HUES64 (cell line): Measurements from ENCODE around the gene NUP62CL.

Experiments
- H3K27ac ChIP-seq: 2 replicates; pipeline ENCODE4 v1.7.0; 2013; ENCODE audit warnings: low read depth, low read length, inconsistent platforms
- H3K27me3 ChIP-seq: 2 replicates; pipeline ENCODE4 v1.6.1; 2013; ENCODE audit warnings: mild to moderate bottlenecking, low read length; ENCODE audit not compliant: insufficient read depth
- H3K36me3 ChIP-seq: 2 replicates; pipeline ENCODE4 v1.6.1; 2013; ENCODE audit warnings: mild to moderate bottlenecking, low read length; ENCODE audit not compliant: insufficient read depth
- H3K4me1 ChIP-seq: 2 replicates; pipeline ENCODE4 v1.6.1; 2013; ENCODE audit warnings: mild to moderate bottlenecking, low read length, moderate library complexity; ENCODE audit not compliant: insufficient read depth
- H3K4me3 ChIP-seq: 2 replicates; pipeline ENCODE4 v1.5.1; 2013; ENCODE audit warnings: mild to moderate bottlenecking, low read length, moderate library complexity
- H3K9ac ChIP-seq: 2 replicates; pipeline ENCODE4 v1.6.1; 2013; ENCODE audit warnings: mild to moderate bottlenecking, low read depth, low read length
- H3K9me3 ChIP-seq: 2 replicates; pipeline ENCODE4 v1.6.1; 2013; ENCODE audit warnings: low read depth, low read length; ENCODE audit not compliant: insufficient read depth
- WGBS: fragments of 150-250, 120-280 bp; methylation state at CpG from one replicate; pipeline ENCODE4 v1.1.7; 2013; ENCODE audit warnings: missing lambda C conversion rate; 5-methylcytosine and 5-hydroxymethylcytosine counted together

Gene NUP62CL

GRCh38 chrX:107135965-107136307 is 70.3 kb downstream of the NUP62CL start:
- Histone ChIP-seq H3K4me1 (no peaks in the 10 kb centered on the region), H3K36me3 (no peaks in the 10 kb centered on the region), H3K4me3 (no peak overlapping the region), H3K9ac (no peak overlapping the region), H3K27ac (no peak overlapping the region), H3K27me3 (no peaks in the 10 kb centered on the region), H3K9me3 (no peaks in the 10 kb centered on the region)
- no CpG with 5 or more reads among the region's 1 CpG for WGBS

- no peaks in the 10 kb centered on the region for H3K27me3 ChIP-seq
- 100% methylated on average over 2 of the region's 5 CpGs for WGBS
These were observed 70.9 kb downstream of the NUP62CL start for GRCh38 chrX:107135049-107135964.

GRCh38 chrX:107123750-107124149 is 82.5 kb downstream of the NUP62CL start:
- H3K36me3 ChIP-seq, result no peaks in the 10 kb centered on the region
- H3K4me3 ChIP-seq, result no peak overlapping the region
- no peaks in the 10 kb centered on the region for H3K4me1 ChIP-seq
- no peak overlapping the region for H3K27ac ChIP-seq
- H3K9ac ChIP-seq, result no peak overlapping the region
- H3K9me3 ChIP-seq, result no peaks in the 10 kb centered on the region
- H3K27me3 ChIP-seq, result no peaks in the 10 kb centered on the region

More at GRCh38 chrX:107135049-107135964, 70.9 kb downstream of the NUP62CL start:
- H3K4me1 ChIP-seq, result no peaks in the 10 kb centered on the region
- no peaks in the 10 kb centered on the region for H3K36me3 ChIP-seq
- no peaks in the 10 kb centered on the region for H3K9me3 ChIP-seq
- H3K4me3 ChIP-seq, result no peak overlapping the region
- no peak overlapping the region for H3K9ac ChIP-seq
- no peak overlapping the region for H3K27ac ChIP-seq

GRCh38 chrX:107119283-107119682 is 87.0 kb downstream of the NUP62CL start:
- no peak overlapping the region for H3K9ac ChIP-seq
- 90% methylated on average over 1 of the region's 1 CpG for WGBS

GRCh38 chrX:107118322-107119147 is 87.7 kb downstream of the NUP62CL start, which contains the start of gene RBM41:
TSS of gene RBM41 (minus strand) at chrX:107118822. CDS start at chrX:107118773, 49 bp downstream.
- H3K27me3 ChIP-seq, result no peaks in the 10 kb centered on the region
- peaks cover 34% of the 10 kb centered on the region for H3K36me3 ChIP-seq
- peak within 1 kb of the TSS; percentile 95 for H3K9ac ChIP-seq
- WGBS, result 3% methylated on average over 37 of the region's 37 CpGs
- no peaks in the 10 kb centered on the region for H3K9me3 ChIP-seq
- H3K27ac ChIP-seq, result peak within 1 kb of the TSS; percentile 65
- H3K4me3 ChIP-seq, result peak within 1 kb of the TSS; percentile 96
- no peaks in the 10 kb centered on the region for H3K4me1 ChIP-seq

More at GRCh38 chrX:107119283-107119682, 87.0 kb downstream of the NUP62CL start:
- Histone ChIP-seq H3K4me1 (no peaks in the 10 kb centered on the region), H3K4me3 (no peak overlapping the region), H3K27ac (no peak overlapping the region), H3K36me3 (peaks cover 26% of the 10 kb centered on the region), H3K9me3 (no peaks in the 10 kb centered on the region), H3K27me3 (no peaks in the 10 kb centered on the region)

GRCh38 chrX:107117993-107118321 is 88.3 kb downstream of the NUP62CL start:
- H3K36me3 ChIP-seq, result peaks cover 39% of the 10 kb centered on the region
- no peaks in the 10 kb centered on the region for H3K4me1 ChIP-seq
- H3K9me3 ChIP-seq, result no peaks in the 10 kb centered on the region
- no peaks in the 10 kb centered on the region for H3K27me3 ChIP-seq
- peak overlapping the region; percentile 95 for H3K9ac ChIP-seq
- WGBS, result 1% methylated on average over 6 of the region's 8 CpGs
- peak overlapping the region; percentile 65 for H3K27ac ChIP-seq
- H3K4me3 ChIP-seq, result peak overlapping the region; percentile 96

GRCh38 chrX:107107459-107107858 is 98.8 kb downstream of the NUP62CL start:
- H3K36me3 ChIP-seq, result peaks cover 22% of the 10 kb centered on the region
- no peak overlapping the region for H3K27ac ChIP-seq
- no peaks in the 10 kb centered on the region for H3K27me3 ChIP-seq
- H3K9me3 ChIP-seq, result no peaks in the 10 kb centered on the region
- no peaks in the 10 kb centered on the region; the same call in 1 of the 2 replicates for H3K4me1 ChIP-seq
- no peak overlapping the region for H3K9ac ChIP-seq
- WGBS, result 100% methylated on average over 1 of the region's 1 CpG
- H3K4me3 ChIP-seq, result no peak overlapping the region

GRCh38 chrX:107102980-107103379 is 103.3 kb downstream of the NUP62CL start:
- Histone ChIP-seq H3K27me3 (no peaks in the 10 kb centered on the region), H3K27ac (no peak overlapping the region), H3K4me1 (no peaks in the 10 kb centered on the region), H3K9me3 (no peaks in the 10 kb centered on the region), H3K4me3 (no peak overlapping the region), H3K36me3 (peaks cover 13% of the 10 kb centered on the region), H3K9ac (no peak overlapping the region)
- 44% methylated on average over 1 of the region's 1 CpG for WGBS

GRCh38 chrX:107076158-107076557 is 130.1 kb downstream of the NUP62CL start:
- WGBS, result 98% methylated on average over 3 of the region's 6 CpGs
- H3K4me1 ChIP-seq, result no peaks in the 10 kb centered on the region
- no peaks in the 10 kb centered on the region for H3K9me3 ChIP-seq
- H3K27me3 ChIP-seq, result no peaks in the 10 kb centered on the region
- H3K9ac ChIP-seq, result no peak overlapping the region
- H3K36me3 ChIP-seq, result no peaks in the 10 kb centered on the region
- H3K4me3 ChIP-seq, result no peak overlapping the region
- H3K27ac ChIP-seq, result no peak overlapping the region
